Measurements from ENCODE around the gene ID2. TPM values are rescaled to one million over a fixed set of nuclear protein-coding genes. Genes with fewer than 3 reads are reported as not detected.

Gene ID2
- total and polyA plus RNA-seq, 7 donors: 154 to 615 (median 376) TPM

GRCh38 chr2:8656811-8657210 lies 25.0 kb upstream of the ID2 start:
- Histone ChIP-seq H3K4me3 (no peak overlapping the region), H3K4me1 (peaks cover 0 to 6% (median 4%) of the 10 kb centered on the region in 4 donors), H3K36me3 (no peaks in the 10 kb centered on the region), H3K27me3 (no peaks in the 10 kb centered on the region), H3K27ac (no peak overlapping the region), H3K9me3 (no peaks in the 10 kb centered on the region)
- 79 to 88% methylated on average over 4 of the region's 4 CpGs for WGBS, 2 donors
- intact Hi-C loops (cut with DNase I): no loop called here
- no peak for DNase-seq
- TF ChIP-seq CTCF (IDR thresholded peaks at IDR 0.05): no peak
- TF ChIP-seq POLR2A (IDR thresholded peaks at IDR 0.05): no peak
- no peak for TF ChIP-seq POLR2AphosphoS5 (IDR thresholded peaks at IDR 0.05)
- no peak for TF ChIP-seq EP300 (IDR thresholded peaks at IDR 0.05)

- H3K4me3 ChIP-seq: no peak overlapping the region
- no peaks in the 10 kb centered on the region for H3K36me3 ChIP-seq
- TF ChIP-seq POLR2AphosphoS5 (IDR thresholded peaks at IDR 0.05): no peak
- no peak for TF ChIP-seq POLR2A (IDR thresholded peaks at IDR 0.05)
- no peak for TF ChIP-seq EP300 (IDR thresholded peaks at IDR 0.05)
- no peak for TF ChIP-seq CTCF (IDR thresholded peaks at IDR 0.05)
- WGBS, 2 donors: 69 to 79% methylated on average over 17 of the region's 17 CpGs
- no peaks in the 10 kb centered on the region for H3K27me3 ChIP-seq
- DNase-seq: peak; percentile 45
- H3K27ac ChIP-seq: no peak overlapping the region
- intact Hi-C loops (cut with DNase I): no loop called here
- H3K4me1 ChIP-seq: peaks cover 0 to 14% (median 12%) of the 10 kb centered on the region in 4 donors
- H3K9me3 ChIP-seq: no peaks in the 10 kb centered on the region
Measured at GRCh38 chr2:8657423-8658062, 24.3 kb upstream of the ID2 start.

- Histone ChIP-seq H3K27me3 (no peaks in the 10 kb centered on the region), H3K4me1 (peaks cover 0 to 19% (median 15%) of the 10 kb centered on the region in 4 donors), H3K36me3 (no peaks in the 10 kb centered on the region), H3K4me3 (no peak overlapping the region), H3K27ac (no peak overlapping the region), H3K9me3 (no peaks in the 10 kb centered on the region)
- TF ChIP-seq CTCF (IDR thresholded peaks at IDR 0.05) (no peak), POLR2A (IDR thresholded peaks at IDR 0.05) (no peak), EP300 (IDR thresholded peaks at IDR 0.05) (no peak), POLR2AphosphoS5 (IDR thresholded peaks at IDR 0.05) (no peak)
- intact Hi-C loops (cut with DNase I): no loop called here
- peak; percentile 37 for DNase-seq
- 93 to 94% methylated on average over 22 of the region's 22 CpGs for WGBS, 2 donors
Measured at GRCh38 chr2:8658064-8658862, 23.6 kb upstream of the ID2 start.

DNA sequence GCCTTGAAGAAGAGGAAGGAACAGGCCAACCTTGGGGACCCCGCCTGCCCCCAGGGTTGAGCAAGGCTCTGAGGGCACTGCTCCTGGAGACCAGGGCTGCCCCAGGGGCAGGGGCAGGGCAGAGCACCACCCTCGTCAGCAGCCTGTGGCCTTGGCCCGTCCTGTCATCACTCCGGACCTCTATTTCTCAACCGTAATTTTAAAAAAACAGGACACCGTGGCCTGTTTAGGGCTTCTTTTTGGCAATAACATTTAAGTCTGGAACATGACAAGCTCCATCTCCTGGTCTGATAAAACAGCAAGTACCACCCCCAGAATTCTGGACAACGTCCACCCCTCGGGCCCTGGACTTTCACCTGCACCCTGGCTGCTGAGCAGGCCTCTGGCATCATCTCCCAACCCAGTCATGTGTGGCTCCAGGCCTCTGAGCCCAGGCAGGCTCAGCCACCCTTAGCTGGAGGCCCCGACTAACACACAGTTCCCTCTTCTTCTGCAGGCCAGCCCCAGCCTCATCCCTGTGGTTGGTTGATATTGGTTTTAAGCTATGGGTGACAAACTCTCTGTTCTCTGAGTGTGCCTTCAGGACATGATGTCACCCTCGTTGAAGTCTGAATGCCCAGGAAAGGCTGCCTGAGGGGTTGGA lies 22.6 kb upstream of the ID2 start:
- H3K27ac ChIP-seq: no peak overlapping the region
- no peaks in the 10 kb centered on the region for H3K27me3 ChIP-seq
- peaks cover 0 to 19% (median 15%) of the 10 kb centered on the region in 4 donors for H3K4me1 ChIP-seq
- 86 to 87% methylated on average over 10 of the region's 10 CpGs for WGBS, 2 donors
- DNase-seq: no peak
- TF ChIP-seq CTCF (IDR thresholded peaks at IDR 0.05) (no peak), EP300 (IDR thresholded peaks at IDR 0.05) (no peak)
- H3K4me3 ChIP-seq: no peak overlapping the region
- intact Hi-C loops (cut with DNase I): no loop called here
- no peaks in the 10 kb centered on the region for H3K36me3 ChIP-seq
- no peaks in the 10 kb centered on the region for H3K9me3 ChIP-seq
